IPS DF 6.9 (cell line): ENCODE results near the gene ZMIZ1.

Experiments used
- DNase-seq: peaks from one replicate; pipeline ENCODE4 v3.0.0-alpha.2; 2013; ENCODE audit warnings: low read depth, low spot score
- H3K27ac ChIP-seq: one replicate; pipeline ENCODE4 v1.5.1; 2013; ENCODE audit warnings: low read length, control low read depth
- H3K27me3 ChIP-seq: 2 replicates; pipeline ENCODE4 v1.6.1; 2013; ENCODE audit warnings: mild to moderate bottlenecking, low read length; ENCODE audit not compliant: control insufficient read depth, insufficient read depth
- H3K36me3 ChIP-seq: 2 replicates; pipeline ENCODE4 v1.6.1; 2013; ENCODE audit warnings: low read length; ENCODE audit not compliant: control insufficient read depth, insufficient read depth
- H3K4me1 ChIP-seq: 2 replicates; pipeline ENCODE4 v1.6.1; 2013; ENCODE audit warnings: low read length; ENCODE audit not compliant: control insufficient read depth, insufficient read depth
- H3K4me3 ChIP-seq: 2 replicates; pipeline ENCODE4 v1.5.1; 2013; ENCODE audit warnings: mild to moderate bottlenecking, low read length
- H3K9me3 ChIP-seq: 2 replicates; pipeline ENCODE4 v1.6.1; 2013; ENCODE audit warnings: low read length, inconsistent platforms; ENCODE audit not compliant: control insufficient read depth, insufficient read depth
- WGBS: extraction: QIAGEN DNeasy Blood & Tissue Kit; methylation state at CpG from one replicate; pipeline ENCODE4 v1.1.7; 2013; ENCODE audit warnings: mixed read lengths, missing lambda C conversion rate; ENCODE audit not compliant: insufficient read length, insufficient coverage; 5-methylcytosine and 5-hydroxymethylcytosine counted together

Gene ZMIZ1

DNA sequence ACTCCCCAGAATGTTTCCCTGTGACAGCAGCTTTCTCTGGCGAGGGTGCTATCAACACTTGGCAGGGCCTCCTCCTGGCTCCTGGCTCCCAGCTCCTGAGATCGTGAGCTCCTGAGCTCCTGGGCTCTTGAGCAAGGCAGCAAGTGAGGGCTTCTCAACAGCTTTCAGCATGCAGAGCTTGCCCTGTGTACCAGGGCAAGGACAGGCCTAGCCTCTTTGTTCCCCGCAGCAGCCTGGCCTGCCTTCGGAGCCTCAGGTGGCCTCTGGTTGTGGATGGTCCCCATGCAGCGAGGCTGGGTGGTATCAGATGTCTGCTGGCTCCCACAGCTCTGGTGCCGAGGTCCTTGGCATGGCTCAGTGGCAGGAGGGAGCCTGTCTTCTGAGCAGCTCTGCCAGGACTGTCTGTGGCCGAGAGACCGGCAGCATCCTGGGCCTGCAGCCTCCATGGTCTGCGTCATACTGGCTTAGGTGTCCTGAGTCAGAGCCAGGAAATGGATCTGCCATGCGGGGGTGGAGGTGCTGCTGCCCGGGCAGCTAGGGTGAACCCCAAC, 44.2 kb downstream of the ZMIZ1 start:
- WGBS: no CpG with 5 or more reads among the region's 11 CpGs
- no peak for DNase-seq
- peaks cover 18% of the 10 kb centered on the region for H3K4me1 ChIP-seq

DNA sequence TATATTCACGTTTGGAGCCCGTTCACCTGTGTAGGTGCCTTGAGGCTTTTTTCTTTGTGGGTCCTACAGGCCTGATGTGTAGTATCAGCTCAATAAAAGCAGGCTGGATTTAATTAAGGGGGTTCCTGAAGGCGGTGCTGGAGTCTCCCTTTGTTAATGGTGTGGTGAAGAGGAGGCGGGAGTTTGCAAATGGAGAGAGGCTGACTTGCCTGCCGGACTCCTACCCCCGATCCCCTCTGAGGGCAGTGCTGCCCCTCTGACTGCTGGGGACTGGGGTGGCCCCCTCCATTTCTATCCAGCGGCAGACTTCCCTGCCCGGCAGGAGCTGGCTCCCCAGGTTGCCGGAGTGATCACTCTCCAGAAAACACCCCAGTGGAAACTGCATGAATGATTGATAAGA, 45.1 kb downstream of the ZMIZ1 start:
- WGBS: no CpG with 5 or more reads among the region's 9 CpGs
- Histone ChIP-seq H3K27ac (no peak overlapping the region), H3K9me3 (no peaks in the 10 kb centered on the region), H3K27me3 (no peaks in the 10 kb centered on the region), H3K4me3 (no peak overlapping the region), H3K4me1 (peaks cover 18% of the 10 kb centered on the region), H3K36me3 (0 out of 2 replicates have a peak, but pooled peaks cover 4% of the 10 kb centered on the region)
- no peak for DNase-seq

More for the DNA sequence above, 44.2 kb downstream of the ZMIZ1 start:
- Histone ChIP-seq H3K9me3 (no peaks in the 10 kb centered on the region), H3K27ac (no peak overlapping the region), H3K27me3 (no peaks in the 10 kb centered on the region), H3K36me3 (0 out of 2 replicates have a peak, but pooled peaks cover 4% of the 10 kb centered on the region), H3K4me3 (no peak overlapping the region)

DNA sequence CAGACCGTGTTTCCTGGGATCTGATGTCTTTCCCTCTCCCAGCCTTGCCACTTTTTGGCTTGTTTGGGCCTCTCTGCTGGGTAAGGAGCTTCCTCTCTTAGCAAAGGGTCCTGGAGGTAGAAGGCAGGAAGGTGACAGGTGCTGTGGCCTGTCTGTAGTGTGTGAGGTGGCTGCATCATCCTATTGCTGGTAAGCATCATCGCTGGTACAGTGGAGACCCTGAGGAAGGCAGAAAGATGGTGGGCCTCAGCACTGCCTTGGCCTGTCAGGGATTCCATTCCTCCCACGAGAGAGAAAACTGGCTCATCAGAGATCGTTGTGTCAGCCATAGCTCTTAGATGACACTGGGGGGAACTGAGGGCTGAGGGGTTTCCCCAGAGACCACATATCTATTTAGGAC, 46.5 kb downstream of the ZMIZ1 start:
- peaks cover 7% of the 10 kb centered on the region; the same call in 1 of the 2 replicates for H3K36me3 ChIP-seq
- WGBS: no CpG with 5 or more reads among the region's 4 CpGs
- H3K4me1 ChIP-seq: peaks cover 17% of the 10 kb centered on the region
- DNase-seq: no peak
- H3K27me3 ChIP-seq: no peaks in the 10 kb centered on the region
- no peak overlapping the region for H3K4me3 ChIP-seq
- no peak overlapping the region for H3K27ac ChIP-seq
- no peaks in the 10 kb centered on the region for H3K9me3 ChIP-seq

DNA sequence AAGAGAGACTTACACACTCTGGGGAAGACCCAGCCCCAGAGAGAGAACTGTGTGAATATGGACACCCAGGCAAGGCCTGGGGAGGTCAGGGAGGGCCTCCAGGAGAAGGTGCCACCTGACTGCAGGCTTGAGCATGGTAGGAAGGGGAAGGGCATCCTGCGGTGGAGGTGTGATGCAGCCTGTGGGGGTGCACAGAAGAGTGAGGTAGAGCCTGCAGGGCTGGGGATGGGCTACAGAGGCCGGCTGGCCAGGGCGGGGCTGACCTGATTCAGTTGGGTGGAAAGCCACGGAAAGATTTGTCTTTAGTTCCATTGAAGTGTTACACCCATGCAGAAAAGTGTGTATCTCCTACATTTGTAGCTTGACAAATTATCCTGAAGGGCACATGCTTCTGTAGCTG, 47.6 kb downstream of the ZMIZ1 start:
- Histone ChIP-seq H3K27me3 (no peaks in the 10 kb centered on the region), H3K4me3 (no peak overlapping the region), H3K27ac (no peak overlapping the region), H3K36me3 (peaks cover 3% of the 10 kb centered on the region; the same call in 1 of the 2 replicates), H3K4me1 (peaks cover 17% of the 10 kb centered on the region), H3K9me3 (no peaks in the 10 kb centered on the region)
- no CpG with 5 or more reads among the region's 4 CpGs for WGBS
- DNase-seq: no peak

DNA sequence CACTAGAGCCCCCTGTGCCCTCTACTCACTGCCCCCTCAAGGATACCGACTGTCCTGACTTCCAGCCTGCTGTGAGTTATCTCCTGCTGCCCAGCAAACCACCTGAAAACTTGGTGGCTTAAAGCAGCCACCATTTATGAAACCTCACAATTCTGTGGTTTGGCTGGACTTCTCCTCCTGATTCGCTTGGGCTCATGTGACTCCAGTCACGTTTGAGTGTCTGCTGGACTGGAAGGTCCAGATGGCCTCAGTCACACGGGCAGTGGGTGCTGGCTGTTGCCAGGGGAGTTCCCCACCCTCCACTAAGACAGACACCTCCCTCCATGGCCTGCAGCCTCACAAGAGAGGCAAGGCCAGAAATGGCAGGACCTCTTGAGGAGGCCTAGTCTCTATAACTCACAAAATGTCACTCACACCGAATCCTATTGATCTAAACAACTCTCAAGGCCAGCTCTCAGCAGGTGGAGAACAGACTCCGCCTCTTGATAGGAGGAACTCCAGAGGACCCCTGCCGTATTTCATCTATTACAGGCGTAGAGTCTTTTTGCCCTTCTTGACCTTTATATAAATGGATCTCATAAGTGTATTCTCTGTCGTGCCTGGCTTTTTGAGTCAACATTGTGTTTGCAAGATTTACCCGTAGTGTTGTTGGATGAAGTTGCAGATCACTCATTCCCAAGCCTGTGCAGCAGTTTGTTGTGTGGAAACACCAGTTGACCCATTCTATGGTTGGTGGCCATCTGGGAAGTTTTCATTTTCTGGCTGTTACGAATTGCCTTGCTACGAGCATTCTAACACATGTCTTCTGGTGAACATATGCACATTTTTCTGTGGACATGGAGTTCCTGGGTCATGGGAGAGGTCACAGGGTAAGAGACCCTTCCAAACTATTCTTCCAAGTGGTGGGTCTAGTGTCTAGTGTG, 48.3 kb downstream of the ZMIZ1 start:
- Histone ChIP-seq H3K4me3 (no peak overlapping the region), H3K36me3 (peaks cover 3% of the 10 kb centered on the region; the same call in 1 of the 2 replicates), H3K9me3 (no peaks in the 10 kb centered on the region), H3K27me3 (no peaks in the 10 kb centered on the region), H3K27ac (no peak overlapping the region), H3K4me1 (peaks cover 16% of the 10 kb centered on the region)
- no peak for DNase-seq
- WGBS: no CpG with 5 or more reads among the region's 12 CpGs

DNA sequence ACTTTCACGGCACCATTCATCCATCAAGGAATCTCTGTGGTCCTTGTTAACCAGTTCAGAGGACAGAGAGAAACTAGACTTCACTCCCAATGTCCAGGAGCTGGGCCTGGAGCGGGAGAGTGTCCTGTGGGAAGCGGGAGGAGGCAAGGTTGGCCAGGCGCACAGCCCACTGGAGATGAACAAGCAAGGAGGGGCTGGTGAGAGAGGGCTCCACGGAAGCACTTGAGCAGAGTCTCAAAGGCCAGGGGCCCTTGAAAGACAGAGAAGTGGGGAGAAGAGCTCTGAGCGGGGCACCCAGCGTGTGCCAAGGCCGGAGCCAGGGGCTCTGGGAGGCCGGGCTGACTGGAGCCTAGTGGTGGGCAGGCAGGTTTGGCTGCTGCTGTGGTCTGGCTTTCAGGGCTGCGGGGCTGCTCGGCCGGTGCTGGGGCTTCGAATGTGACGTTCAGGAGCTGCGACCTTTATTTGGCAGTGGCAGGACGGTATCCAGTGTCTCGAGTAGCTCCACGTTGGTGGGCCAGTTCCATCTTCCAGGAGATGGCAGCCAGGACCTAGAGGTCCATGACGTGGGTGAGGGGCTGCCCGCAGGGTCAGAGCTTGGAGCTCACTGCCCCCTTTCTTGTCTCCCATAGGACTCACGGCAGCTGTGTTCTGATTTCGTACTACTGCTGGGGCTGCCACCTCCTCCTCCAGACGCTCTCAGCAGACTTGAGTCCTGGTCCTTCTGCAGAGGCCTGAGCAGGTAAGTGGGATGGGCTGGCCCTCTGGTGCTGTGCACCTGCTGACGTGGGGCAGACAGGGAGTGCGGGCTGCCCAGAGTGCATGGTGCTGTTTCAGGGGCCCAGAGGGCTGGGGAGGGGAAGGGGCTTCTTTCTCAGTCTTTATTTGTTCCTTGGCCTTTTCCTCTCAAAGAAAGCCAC, 49.8 kb downstream of the ZMIZ1 start:
- Histone ChIP-seq H3K4me1 (peaks cover 8% of the 10 kb centered on the region; the same call in 1 of the 2 replicates), H3K9me3 (no peaks in the 10 kb centered on the region), H3K27ac (no peak overlapping the region), H3K27me3 (no peaks in the 10 kb centered on the region), H3K4me3 (no peak overlapping the region), H3K36me3 (peaks cover 3% of the 10 kb centered on the region; the same call in 1 of the 2 replicates)
- DNase-seq: no peak
- no CpG with 5 or more reads among the region's 25 CpGs for WGBS

DNA sequence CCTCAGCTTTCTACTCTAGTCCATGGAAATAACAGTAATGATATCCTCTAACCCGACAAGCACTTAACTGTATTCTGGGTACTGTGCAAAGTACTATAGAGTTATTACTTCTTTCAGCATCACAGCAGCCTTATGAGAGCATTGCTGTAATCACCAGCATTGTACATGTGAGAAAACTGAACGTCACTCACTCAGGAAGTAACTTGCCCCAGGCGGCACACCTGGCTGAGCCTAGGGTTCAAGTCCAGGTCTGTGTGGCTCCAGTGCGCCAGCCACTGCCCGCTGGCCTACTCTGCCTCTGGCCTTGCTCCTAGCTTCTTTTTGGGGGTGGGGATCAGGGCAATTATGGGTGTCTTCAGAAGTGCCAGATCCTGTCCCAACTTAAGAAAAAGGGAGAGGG, 50.5 kb downstream of the ZMIZ1 start:
- no CpG with 5 or more reads among the region's 5 CpGs for WGBS
- no peak overlapping the region for H3K4me3 ChIP-seq
- peaks cover 3% of the 10 kb centered on the region; the same call in 1 of the 2 replicates for H3K36me3 ChIP-seq
- DNase-seq: no peak
- H3K27ac ChIP-seq: no peak overlapping the region
- H3K4me1 ChIP-seq: peaks cover 6% of the 10 kb centered on the region; the same call in 1 of the 2 replicates
- H3K9me3 ChIP-seq: no peaks in the 10 kb centered on the region
- no peaks in the 10 kb centered on the region for H3K27me3 ChIP-seq

DNA sequence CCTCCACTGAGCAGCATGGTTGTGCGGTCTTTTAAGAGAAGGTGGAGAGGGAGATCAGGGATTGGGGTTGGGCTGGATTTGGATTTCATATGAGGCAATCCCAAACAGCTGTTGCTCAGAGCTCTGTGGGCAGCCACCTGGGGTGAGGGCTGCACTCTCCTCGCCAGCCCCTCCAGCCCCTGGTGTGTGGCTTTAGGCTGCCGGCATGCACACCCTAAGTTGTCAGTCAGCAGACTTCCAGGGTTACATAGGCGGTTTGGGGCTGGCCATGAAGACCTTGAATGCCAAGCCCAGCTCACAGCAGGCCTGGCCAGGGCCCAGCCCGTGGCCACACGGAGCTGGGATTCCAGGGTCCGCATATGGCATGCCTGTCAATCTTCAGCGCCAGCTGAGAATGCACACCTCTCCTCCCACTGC, 54.8 kb downstream of the ZMIZ1 start:
- Histone ChIP-seq H3K4me3 (no peak overlapping the region), H3K27ac (no peak overlapping the region), H3K4me1 (peaks cover 5% of the 10 kb centered on the region), H3K27me3 (no peaks in the 10 kb centered on the region), H3K9me3 (no peaks in the 10 kb centered on the region), H3K36me3 (peaks cover 3% of the 10 kb centered on the region; the same call in 1 of the 2 replicates)
- no peak for DNase-seq
- no CpG with 5 or more reads among the region's 8 CpGs for WGBS

DNA sequence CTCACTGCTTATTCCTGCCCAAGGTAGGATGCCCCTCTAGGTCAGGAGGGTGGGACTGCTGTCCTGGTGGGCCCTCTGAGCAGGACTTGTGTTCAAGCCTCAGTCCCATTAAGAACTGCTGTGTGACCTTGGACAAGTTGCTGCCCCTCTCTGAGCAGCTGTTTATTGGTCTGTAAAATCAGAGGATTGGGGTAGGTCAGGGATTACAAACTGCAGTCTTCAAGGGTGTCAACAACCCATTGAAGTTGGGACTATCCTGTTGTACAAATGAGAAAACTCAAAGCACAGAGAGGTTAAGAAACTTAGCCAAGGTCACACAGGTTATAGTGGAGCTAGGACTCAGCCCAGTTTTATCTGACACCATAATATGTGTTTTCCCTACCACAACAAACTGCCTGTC, 55.3 kb downstream of the ZMIZ1 start:
- Histone ChIP-seq H3K36me3 (peaks cover 3% of the 10 kb centered on the region; the same call in 1 of the 2 replicates), H3K4me1 (peaks cover 5% of the 10 kb centered on the region), H3K27ac (no peak overlapping the region), H3K9me3 (no peaks in the 10 kb centered on the region), H3K27me3 (no peaks in the 10 kb centered on the region), H3K4me3 (no peak overlapping the region)
- no peak for DNase-seq

DNA sequence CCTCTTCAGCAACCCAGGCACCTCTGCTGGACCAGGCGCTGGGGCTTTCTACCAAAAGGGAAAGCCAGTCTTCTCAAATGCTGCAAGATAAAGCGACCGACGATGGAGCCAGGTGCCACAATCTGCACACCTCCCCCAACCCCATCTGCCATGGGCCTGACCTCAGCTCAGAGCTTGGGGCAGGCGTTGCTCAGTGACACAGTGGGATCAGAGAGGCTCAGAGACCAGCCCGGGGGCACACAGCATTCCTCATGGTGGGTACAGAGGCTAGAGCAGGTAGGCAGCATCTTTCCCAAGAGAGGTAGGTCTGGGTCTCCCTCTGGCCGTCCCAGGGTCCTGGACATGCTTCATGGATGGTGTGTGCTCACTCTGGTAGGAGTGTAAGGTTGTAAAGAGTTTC, 56.3 kb downstream of the ZMIZ1 start:
- DNase-seq: no peak
- Histone ChIP-seq H3K4me1 (peaks cover 10% of the 10 kb centered on the region), H3K4me3 (no peak overlapping the region), H3K9me3 (no peaks in the 10 kb centered on the region), H3K27ac (no peak overlapping the region), H3K27me3 (no peaks in the 10 kb centered on the region), H3K36me3 (peaks cover 1% of the 10 kb centered on the region; the same call in 1 of the 2 replicates)
- WGBS: no CpG with 5 or more reads among the region's 7 CpGs
